H1 (cell line): ENCODE data around the gene HMGB3. TPM values are rescaled to one million over a fixed set of nuclear protein-coding genes. Genes with fewer than 3 reads are reported as not detected.

Experiments used
- CHD7 ChIP-seq: fragments of 300-600 bp; sonication (generic); IDR thresholded peaks from 2 replicates; pipeline ENCODE4 v1.7.1; 2012; ENCODE audit warnings: low read length, moderate library complexity, mild to moderate bottlenecking, inconsistent platforms; ENCODE audit not compliant: insufficient replicate concordance
- GABPA ChIP-seq: IDR thresholded peaks from 2 replicates; pipeline ENCODE4 v1.6.1; 2011; ENCODE audit warnings: mild to moderate bottlenecking, low read length, moderate library complexity, borderline replicate concordance; ENCODE audit not compliant: insufficient read depth
- TBP ChIP-seq: IDR thresholded peaks from 2 replicates; pipeline ENCODE4 v1.6.1; 2011; ENCODE audit warnings: low read depth, low read length, improper control_type of control experiment
- polyA plus RNA-seq, 7 experiments: library from polyadenylated mRNA; depleted of rRNA in 3 of 7; stranded (reverse) in 5 of 7; unstranded in 2 of 7; fragments of >200 nt in 5 of 7; fragments of 200-250 nt in 2 of 7; gene quantifications; 1 replicate in 5 of 7; 2 replicates in 1 of 7; 4 replicates in 1 of 7; pipeline versions ENCODE4 v1.2.1 to v1.2.3, GENCODE V29; 2011 to 2013; ENCODE audit warnings: missing spikeins in 2 of 7, mixed read lengths in 2 of 7
- total RNA-seq: library from RNA; stranded (reverse); fragmentation: NEBNext Ultra II Directional; extraction: Animal tissue kit (Norgen Biotek cat#: 25700); gene quantifications from 2 replicates; pipeline ENCODE4 v1.2.1, GENCODE V29; 2021

HMGB3 gene
- total and polyA plus RNA-seq, 2 of the 8 experiments (the other 6 are each of a cell fraction or from before 2014, with no cell fraction given) = 55.8 to 346 TPM

- no peak for TF ChIP-seq CHD7
- TF ChIP-seq GABPA = no peak
- TF ChIP-seq TBP = no peak
- TF ChIP-seq, all 59 proteins: peak for 0
Measured at GRCh38 chrX:150933945-150934350, 49.2 kb upstream of the HMGB3 start (continued).
